ENCODE data around the gene SORT1. TPM values are rescaled to one million over a fixed set of nuclear protein-coding genes. Genes with fewer than 3 reads are reported as not detected.
A peak's percentile ranks its signal among the peaks of the same experiment; 100 is the strongest.
"Not testable (repeated sequence)": the region's sequence is repeated elsewhere in the genome, so short reads cannot be mapped to it uniquely, and the experiment has no call there.

The SORT1 gene
- total RNA-seq, 1 experiment from 2014 or later, result 11.2 TPM

DNA sequence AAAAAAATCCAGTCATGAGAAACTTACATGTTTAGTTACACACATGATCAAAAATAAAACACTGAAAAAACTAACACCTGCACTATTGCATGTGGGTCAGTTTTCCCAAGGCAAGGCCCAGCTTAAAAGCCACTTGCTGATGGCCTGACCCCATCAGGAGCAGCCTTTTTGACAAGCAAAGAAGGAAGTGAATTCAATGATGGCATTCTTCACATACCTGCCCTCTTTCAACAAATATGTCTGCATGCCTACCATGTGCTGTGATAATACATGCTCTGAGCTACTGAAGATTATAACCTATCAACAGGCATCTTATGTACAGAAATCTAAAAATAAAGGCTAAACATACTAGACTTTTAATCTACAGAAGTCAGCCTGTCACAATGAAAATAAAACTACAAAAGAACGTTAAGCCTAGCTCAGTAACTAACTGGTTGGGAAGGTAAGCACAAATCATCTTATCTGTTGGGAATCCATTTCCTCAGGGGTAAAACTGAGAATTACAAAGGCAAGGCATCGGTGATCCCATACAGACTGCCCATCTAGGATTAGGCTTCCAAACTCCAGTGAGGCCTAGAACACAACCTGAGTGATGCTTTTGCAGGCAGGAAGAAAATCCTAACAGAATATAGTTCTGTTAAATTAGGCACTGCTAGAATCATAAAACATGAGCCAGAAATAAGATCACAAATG lies 14.5 kb downstream of the SORT1 start:
- no peak for DNase-seq (ENCODE audit: low read depth in 1 of 2, low spot score in 2 of 2)
- no peaks in the 10 kb centered on the region; the same call in 1 of the 2 replicates for H3K4me1 ChIP-seq (replicated peaks)
- H3K27ac ChIP-seq, result no peak overlapping the region
- H3K4me3 ChIP-seq, result no peak overlapping the region
- H3K27me3 ChIP-seq (replicated peaks), result no peaks in the 10 kb centered on the region
- no peaks in the 10 kb centered on the region for H3K36me3 ChIP-seq
- H3K9me3 ChIP-seq (replicated peaks), result no peaks in the 10 kb centered on the region

DNA sequence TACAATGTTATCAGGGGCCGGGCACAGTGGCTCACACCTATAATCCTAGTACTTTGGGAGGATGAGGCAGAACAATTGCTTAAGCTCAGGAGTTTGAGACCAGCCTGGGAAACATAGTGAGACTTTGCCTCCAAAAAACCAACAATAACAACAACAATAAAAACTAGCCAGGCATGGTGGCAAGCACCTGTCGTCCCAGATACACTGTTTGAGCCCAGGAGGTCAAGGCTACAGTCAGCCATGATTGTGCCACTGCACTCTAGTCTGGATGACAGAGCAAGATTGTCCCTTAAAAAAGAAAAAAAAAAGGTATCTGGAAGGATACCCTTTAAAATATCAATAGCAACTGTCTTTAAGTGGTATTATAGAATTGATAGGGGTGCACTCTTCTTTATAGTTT lies 16.1 kb downstream of the SORT1 start:
- H3K27me3 ChIP-seq (replicated peaks), result no peaks in the 10 kb centered on the region

DNA sequence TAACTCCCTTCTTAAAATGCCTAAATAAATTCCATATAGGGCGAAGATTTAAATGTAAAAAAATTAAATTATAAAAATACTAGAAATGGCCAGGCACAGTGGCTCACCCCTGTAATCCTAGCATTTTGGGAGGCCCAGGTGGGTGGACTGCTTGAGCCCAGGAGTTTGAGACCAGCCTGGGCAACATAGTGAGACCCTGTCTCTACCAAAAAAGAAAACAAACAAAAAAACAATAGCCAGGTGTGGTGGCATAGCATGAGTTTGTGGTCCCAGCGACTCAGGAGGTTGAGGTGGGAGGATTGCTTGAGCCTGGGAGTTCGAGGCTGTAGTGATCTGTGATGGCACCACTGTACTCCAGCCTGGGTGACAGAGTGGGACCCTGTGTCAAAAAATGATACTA lies 17.8 kb downstream of the SORT1 start:
- Histone ChIP-seq H3K27ac (no peak overlapping the region), H3K27me3 (replicated peaks) (no peaks in the 10 kb centered on the region), H3K36me3 (no peaks in the 10 kb centered on the region), H3K4me3 (no peak overlapping the region), H3K9me3 (replicated peaks) (no peaks in the 10 kb centered on the region), H3K4me1 (replicated peaks) (peaks cover 9% of the 10 kb centered on the region)
- DNase-seq (ENCODE audit: low read depth in 1 of 2, low spot score in 2 of 2), result no peak

More for the DNA sequence above, 16.1 kb downstream of the SORT1 start:
- Histone ChIP-seq H3K4me1 (replicated peaks) (peaks cover 2% of the 10 kb centered on the region), H3K4me3 (no peak overlapping the region), H3K9me3 (replicated peaks) (no peaks in the 10 kb centered on the region), H3K36me3 (no peaks in the 10 kb centered on the region), H3K27ac (no peak overlapping the region)
- no peak for DNase-seq (ENCODE audit: low read depth in 1 of 2, low spot score in 2 of 2)

DNA sequence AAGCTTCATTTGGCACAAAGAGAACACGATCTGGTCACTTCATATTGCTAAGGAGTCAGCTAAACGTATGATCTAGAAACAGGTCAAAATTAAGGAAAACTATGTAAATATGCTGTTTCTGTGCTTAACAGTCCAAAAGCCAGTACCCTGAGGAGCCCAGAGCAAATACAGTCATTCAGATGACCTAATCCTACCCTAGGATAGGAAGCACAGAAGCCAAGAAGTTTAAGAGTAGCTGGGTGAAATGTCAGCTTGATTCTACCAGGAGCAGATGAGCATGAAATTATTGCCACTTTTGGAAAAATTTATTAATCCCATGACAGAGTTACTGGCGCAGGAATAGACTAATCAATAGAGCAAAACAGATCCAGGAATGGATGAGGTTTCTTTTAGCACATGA lies 18.3 kb downstream of the SORT1 start:
- Histone ChIP-seq H3K36me3 (no peaks in the 10 kb centered on the region), H3K4me3 (no peak overlapping the region), H3K9me3 (replicated peaks) (no peaks in the 10 kb centered on the region), H3K4me1 (replicated peaks) (peaks cover 9% of the 10 kb centered on the region), H3K27ac (no peak overlapping the region), H3K27me3 (replicated peaks) (no peaks in the 10 kb centered on the region)
- no peak for DNase-seq (ENCODE audit: low read depth in 1 of 2, low spot score in 2 of 2)

DNA sequence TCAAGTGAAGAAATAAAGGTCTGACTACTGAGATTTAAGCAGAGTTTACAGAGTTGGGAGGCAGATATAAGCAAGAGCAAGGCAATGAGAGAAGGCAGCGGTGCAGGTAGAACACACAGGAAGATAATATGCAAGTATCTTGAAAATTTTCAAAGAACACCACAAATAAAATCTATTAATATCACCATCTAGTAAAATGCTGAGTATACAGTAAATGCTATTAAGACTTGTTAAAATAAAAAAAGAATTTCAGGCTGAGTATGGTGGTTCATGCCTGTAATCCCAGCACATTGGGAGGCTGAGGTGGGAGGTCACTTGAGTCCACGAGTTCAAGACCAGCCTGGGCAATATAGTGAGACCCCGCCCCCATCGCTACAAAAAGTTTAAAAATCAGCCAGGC lies 20.0 kb downstream of the SORT1 start:
- Histone ChIP-seq H3K27ac (no peak overlapping the region), H3K27me3 (replicated peaks) (no peaks in the 10 kb centered on the region), H3K4me3 (no peak overlapping the region), H3K36me3 (no peaks in the 10 kb centered on the region), H3K4me1 (replicated peaks) (peaks cover 9% of the 10 kb centered on the region), H3K9me3 (replicated peaks) (no peaks in the 10 kb centered on the region)
- DNase-seq (ENCODE audit: low read depth in 1 of 2, low spot score in 2 of 2), result no peak

DNA sequence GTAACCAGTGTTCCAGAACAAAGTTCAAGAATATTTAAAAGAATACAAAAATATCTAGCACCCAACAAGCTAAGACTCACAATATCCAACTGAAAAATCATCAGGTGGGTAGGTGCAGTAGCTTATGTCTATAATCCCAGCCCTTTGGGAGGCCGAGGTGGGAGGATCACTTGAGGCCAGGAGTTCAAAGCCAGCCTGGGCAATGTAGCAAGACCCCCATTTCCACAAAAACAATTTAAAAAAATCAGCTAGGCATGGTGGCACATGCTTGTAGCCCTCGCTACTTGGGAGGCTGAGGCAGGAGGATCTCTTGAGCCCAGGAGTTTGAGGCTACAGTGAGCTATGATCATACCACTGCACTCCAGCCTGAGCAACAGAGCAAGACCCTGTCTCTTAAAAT lies 24.0 kb downstream of the SORT1 start:
- H3K36me3 ChIP-seq; H3K4me3 ChIP-seq; H3K9me3 ChIP-seq (replicated peaks); DNase-seq (ENCODE audit: low read depth in 1 of 2, low spot score in 2 of 2); H3K27ac ChIP-seq; H3K27me3 ChIP-seq (replicated peaks): not testable (repeated sequence)
- H3K4me1 ChIP-seq (replicated peaks), result peaks cover 40% of the 10 kb centered on the region

DNA sequence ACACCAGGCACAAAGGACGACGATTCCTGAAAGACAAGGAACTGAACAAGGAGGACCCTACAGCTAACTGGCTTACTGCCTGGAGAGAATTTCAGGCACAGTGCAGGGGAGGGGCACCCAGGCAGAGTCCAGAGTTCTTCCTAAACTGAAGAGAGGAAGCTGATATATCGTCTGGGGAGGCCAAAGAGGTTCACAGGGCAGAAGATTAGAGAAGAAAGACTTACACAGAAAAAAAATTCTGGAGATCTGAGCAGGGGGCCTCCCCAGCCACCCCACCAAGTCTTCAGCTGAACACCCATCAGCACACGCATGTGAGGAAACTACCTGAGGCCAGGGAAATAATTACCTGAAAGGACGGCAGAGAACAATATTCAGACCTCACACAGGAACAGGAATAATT lies 24.6 kb downstream of the SORT1 start:
- H3K9me3 ChIP-seq (replicated peaks), result no peaks in the 10 kb centered on the region
- no peak overlapping the region for H3K4me3 ChIP-seq
- H3K27me3 ChIP-seq (replicated peaks), result no peaks in the 10 kb centered on the region
- H3K36me3 ChIP-seq, result no peaks in the 10 kb centered on the region
- H3K4me1 ChIP-seq (replicated peaks), result peaks cover 40% of the 10 kb centered on the region
- H3K27ac ChIP-seq, result no peak overlapping the region
- no peak for DNase-seq (ENCODE audit: low read depth in 1 of 2, low spot score in 2 of 2)

DNA sequence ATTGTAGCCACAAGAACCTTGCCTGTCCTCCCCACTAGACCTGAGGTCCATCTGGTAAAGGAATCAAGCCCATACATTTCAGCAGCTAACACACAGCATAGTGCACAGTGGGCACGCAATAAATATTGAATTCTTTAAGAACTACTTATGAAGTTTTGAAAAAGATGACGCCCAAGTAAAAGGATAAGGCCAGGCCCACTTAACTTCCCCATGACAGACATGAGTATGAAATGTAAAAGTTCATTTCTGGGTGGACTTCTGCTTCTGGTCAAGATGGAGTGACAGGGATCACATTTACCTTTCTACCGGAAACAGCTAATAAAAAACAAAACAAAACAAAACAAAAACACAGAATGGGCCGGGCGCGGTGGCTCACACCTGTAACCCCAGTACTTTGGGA lies 25.4 kb downstream of the SORT1 start:
- Histone ChIP-seq H3K36me3 (no peaks in the 10 kb centered on the region), H3K4me1 (replicated peaks) (peaks cover 40% of the 10 kb centered on the region), H3K4me3 (no peak overlapping the region), H3K27me3 (replicated peaks) (no peaks in the 10 kb centered on the region), H3K27ac (peak overlapping the region; percentile 82), H3K9me3 (replicated peaks) (no peaks in the 10 kb centered on the region)
- no peak for DNase-seq (ENCODE audit: low read depth in 1 of 2, low spot score in 2 of 2)

DNA sequence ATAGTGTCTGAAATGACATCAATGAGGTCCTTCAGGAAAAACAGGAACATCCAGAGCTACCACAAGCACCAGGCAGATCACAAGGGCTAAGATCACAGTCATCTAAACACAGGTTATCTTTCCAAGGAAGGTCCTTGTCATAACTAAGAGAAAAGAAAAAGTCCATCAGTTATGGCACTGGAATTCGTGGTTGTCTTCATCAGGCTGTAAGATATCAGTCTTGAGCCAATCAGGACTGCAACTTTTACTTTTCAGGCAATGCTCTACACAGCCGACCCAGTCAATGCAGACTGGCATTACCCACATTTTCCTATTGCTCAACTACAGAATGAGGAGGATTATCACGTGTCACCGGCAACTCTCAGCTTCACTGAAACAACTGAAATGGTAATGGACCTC lies 26.4 kb downstream of the SORT1 start:
- no peaks in the 10 kb centered on the region for H3K36me3 ChIP-seq
- peaks cover 37% of the 10 kb centered on the region for H3K4me1 ChIP-seq (replicated peaks)
- peak overlapping the region; percentile 82 for H3K27ac ChIP-seq
- no peak for DNase-seq (ENCODE audit: low read depth in 1 of 2, low spot score in 2 of 2)
- H3K9me3 ChIP-seq (replicated peaks), result no peaks in the 10 kb centered on the region
- no peaks in the 10 kb centered on the region for H3K27me3 ChIP-seq (replicated peaks)
- peak overlapping the region; percentile 22 for H3K4me3 ChIP-seq

DNA sequence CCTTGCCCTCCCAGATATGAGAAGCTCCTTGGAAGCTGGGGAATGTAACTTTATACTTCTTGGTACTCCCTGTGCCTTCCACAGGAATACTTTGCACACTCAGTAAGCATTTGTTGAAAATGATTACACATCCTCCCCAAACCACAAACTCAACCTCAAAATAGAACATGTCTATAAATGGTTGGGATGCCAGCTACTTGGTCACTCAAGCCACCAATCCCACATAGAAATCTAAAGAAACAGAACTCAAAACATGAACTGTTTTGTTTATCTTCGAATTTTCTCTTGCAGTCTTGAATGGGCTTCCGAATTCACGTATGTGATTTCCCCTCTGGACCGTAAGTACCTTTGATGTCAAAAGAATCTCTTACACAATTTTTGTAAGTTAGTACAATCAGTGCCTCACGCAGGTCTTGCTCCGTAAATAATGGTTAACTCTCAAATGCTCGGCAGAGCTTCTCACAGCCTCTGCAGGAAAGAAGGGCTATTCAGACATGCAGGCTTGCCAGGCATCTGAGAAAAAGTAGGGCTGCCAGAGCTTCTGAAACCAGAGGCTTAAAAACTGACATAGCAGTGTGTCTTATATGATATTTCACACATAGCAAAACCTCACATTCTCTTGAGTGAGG lies 26.9 kb downstream of the SORT1 start:
- Histone ChIP-seq H3K36me3 (0 out of 2 replicates have a peak, but pooled peaks cover 2% of the 10 kb centered on the region), H3K4me3 (peak overlapping the region; percentile 22), H3K27me3 (replicated peaks) (no peaks in the 10 kb centered on the region), H3K4me1 (replicated peaks) (peaks cover 35% of the 10 kb centered on the region), H3K27ac (peak overlapping the region; percentile 82), H3K9me3 (replicated peaks) (no peaks in the 10 kb centered on the region)
- peak; percentile 61 to 90 for DNase-seq (ENCODE audit: low read depth in 1 of 2, low spot score in 2 of 2)

DNA sequence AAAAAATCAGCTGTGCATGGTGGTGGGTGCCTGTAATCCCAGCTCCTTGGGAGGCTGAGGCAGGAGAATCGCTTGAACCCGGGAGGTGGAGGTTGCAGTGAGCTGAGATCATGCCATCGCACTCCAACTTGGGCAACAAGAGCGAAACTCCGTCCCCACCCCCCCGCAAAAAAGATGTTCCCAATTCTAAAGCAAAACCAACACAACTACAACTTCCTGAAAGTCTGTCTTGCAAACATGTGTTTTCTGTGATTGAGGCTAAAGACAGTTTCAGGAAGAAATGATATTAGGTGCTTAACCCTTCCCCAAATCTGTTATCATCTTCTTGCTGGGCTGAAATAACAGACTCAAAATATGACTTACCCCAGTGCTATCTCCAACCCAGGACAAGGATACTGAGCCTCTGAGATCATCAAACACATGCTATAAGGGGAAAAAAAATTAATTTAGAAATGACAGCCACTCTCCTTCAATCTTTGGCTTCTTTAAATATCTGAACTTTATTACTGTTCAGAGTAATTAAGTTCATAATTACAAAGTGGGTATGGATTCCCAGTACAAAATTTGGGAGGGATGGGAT lies 28.5 kb downstream of the SORT1 start:
- H3K27me3 ChIP-seq (replicated peaks), result no peaks in the 10 kb centered on the region
- no peak overlapping the region for H3K4me3 ChIP-seq
- no peaks in the 10 kb centered on the region for H3K9me3 ChIP-seq (replicated peaks)
- peak overlapping the region; percentile 82 for H3K27ac ChIP-seq
- no peak for DNase-seq (ENCODE audit: low read depth in 1 of 2, low spot score in 2 of 2)
- 0 out of 2 replicates have a peak, but pooled peaks cover 2% of the 10 kb centered on the region for H3K36me3 ChIP-seq
- peaks cover 32% of the 10 kb centered on the region for H3K4me1 ChIP-seq (replicated peaks)

DNA sequence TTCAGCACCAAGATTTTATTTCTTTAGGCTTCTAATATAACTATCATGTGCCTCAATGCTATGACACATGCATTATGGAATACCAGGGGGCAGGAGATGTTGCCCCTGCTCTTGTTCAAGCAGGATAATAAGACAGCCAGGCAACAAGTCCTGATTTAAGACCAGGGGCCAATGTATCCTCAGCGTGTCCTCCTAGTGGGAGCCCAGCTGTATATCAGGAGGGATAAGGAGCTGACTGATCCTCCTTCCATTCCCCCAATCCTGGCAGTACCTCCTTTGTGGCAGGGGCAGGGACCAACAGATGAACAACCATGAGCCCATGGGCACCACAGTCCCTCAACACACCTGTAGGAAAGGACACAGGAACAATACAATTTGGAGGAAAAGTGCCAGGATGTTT lies 29.3 kb downstream of the SORT1 start:
- H3K4me1 ChIP-seq (replicated peaks), result peaks cover 32% of the 10 kb centered on the region
- H3K36me3 ChIP-seq, result 0 out of 2 replicates have a peak, but pooled peaks cover 2% of the 10 kb centered on the region
- H3K9me3 ChIP-seq (replicated peaks), result no peaks in the 10 kb centered on the region
- no peak overlapping the region for H3K4me3 ChIP-seq
- no peak for DNase-seq (ENCODE audit: low read depth in 1 of 2, low spot score in 2 of 2)
- H3K27ac ChIP-seq, result no peak overlapping the region
- H3K27me3 ChIP-seq (replicated peaks), result no peaks in the 10 kb centered on the region

DNA sequence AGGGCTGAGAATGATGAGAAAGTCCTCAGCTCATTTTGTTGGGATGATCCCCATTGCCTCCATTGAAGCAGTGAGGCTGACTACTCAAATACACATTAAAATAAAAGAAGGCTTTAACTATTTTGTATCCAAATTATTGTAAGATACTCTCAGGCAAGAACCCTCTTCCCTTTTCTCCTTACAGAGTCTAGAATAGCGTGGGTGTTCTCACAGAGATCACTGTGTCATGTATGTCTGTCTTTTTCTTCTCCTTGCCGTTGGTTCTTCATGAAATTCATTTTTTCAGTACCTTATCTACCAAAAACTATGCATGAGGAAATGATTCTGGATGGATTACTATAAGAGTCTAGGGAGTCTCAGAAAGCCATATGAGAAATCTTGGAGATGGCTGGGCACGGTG lies 30.1 kb downstream of the SORT1 start:
- Histone ChIP-seq H3K27me3 (replicated peaks) (no peaks in the 10 kb centered on the region), H3K4me1 (replicated peaks) (peaks cover 32% of the 10 kb centered on the region), H3K4me3 (no peak overlapping the region), H3K36me3 (0 out of 2 replicates have a peak, but pooled peaks cover 2% of the 10 kb centered on the region), H3K27ac (no peak overlapping the region), H3K9me3 (replicated peaks) (no peaks in the 10 kb centered on the region)
- DNase-seq (ENCODE audit: low read depth in 1 of 2, low spot score in 2 of 2), result no peak

DNA sequence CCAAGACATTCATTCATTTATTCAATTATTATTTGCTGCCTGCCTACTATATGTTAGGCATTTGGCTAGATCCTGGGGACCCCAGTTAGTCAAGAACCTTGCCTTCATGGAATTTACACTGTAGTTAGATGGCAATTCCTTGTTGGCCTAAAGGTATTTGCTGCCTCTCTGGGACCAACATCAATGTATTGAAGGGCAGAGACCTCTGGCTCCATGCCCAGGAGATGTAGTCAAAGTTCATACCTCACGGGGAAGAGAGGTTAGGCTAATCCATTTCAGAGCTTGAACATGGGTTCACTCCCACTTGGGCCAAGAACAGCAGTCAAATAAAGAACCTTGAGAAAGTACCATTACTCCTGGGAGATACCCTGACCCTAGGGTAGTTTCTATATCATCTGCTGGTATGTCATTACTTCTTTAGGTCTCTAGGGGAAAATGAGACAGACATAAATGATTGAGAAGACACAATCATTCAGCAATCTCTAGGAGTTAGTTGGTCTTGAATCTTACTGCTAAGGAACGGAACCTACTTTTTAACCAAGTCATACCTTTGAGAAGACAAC lies 32.0 kb downstream of the SORT1 start:
- DNase-seq (ENCODE audit: low read depth in 1 of 2, low spot score in 2 of 2), result no peak
- Histone ChIP-seq H3K4me3 (no peak overlapping the region), H3K27me3 (replicated peaks) (no peaks in the 10 kb centered on the region), H3K4me1 (replicated peaks) (peaks cover 34% of the 10 kb centered on the region), H3K36me3 (0 out of 2 replicates have a peak, but pooled peaks cover 2% of the 10 kb centered on the region), H3K9me3 (replicated peaks) (no peaks in the 10 kb centered on the region), H3K27ac (no peak overlapping the region)
